HepG2 (cell line): ENCODE measurements around the gene TXNDC12. TPM values are rescaled to one million over a fixed set of nuclear protein-coding genes. Genes with fewer than 3 reads are reported as not detected.

Experiments
- CBFB ChIP-seq: sonication (generic); formaldehyde crosslinking; IDR thresholded peaks from 2 replicates; pipeline ENCODE4 v1.4.0; 2020; ENCODE audit warnings: missing genetic modification reagents
- FOXC1 ChIP-seq: sonication (generic); formaldehyde crosslinking; IDR thresholded peaks from 2 replicates; pipeline ENCODE4 v1.8.0; 2022; ENCODE audit warnings: mild to moderate bottlenecking, missing genetic modification reagents, borderline replicate concordance
- FOXO1 ChIP-seq: sonication (generic); formaldehyde crosslinking; IDR thresholded peaks from 2 replicates; pipeline ENCODE4 v1.4.0; 2020; ENCODE audit warnings: missing genetic modification reagents
- GATAD1 ChIP-seq: IDR thresholded peaks from 2 replicates; pipeline ENCODE4 v1.6.1; 2016; ENCODE audit warnings: missing genetic modification reagents, missing compliant biosample characterization
- HNRNPL ChIP-seq: fragments of 200-400 bp; formaldehyde crosslinking; IDR thresholded peaks from 2 replicates; pipeline ENCODE4 v1.6.1; 2017; ENCODE audit warnings: mild to moderate bottlenecking, low read depth, low read length
- PRMT3 ChIP-seq: sonication (generic); formaldehyde crosslinking; IDR thresholded peaks from 2 replicates; pipeline ENCODE4 v1.8.1; 2022; ENCODE audit warnings: low read depth, mild to moderate bottlenecking, moderate library complexity, missing genetic modification reagents, borderline replicate concordance
- RAD21 ChIP-seq: fragments of 450-650 bp; formaldehyde crosslinking; IDR thresholded peaks from 2 replicates; pipeline ENCODE4 v1.5.0; 2020; ENCODE audit warnings: mild to moderate bottlenecking
- RFX3 ChIP-seq: IDR thresholded peaks from 2 replicates; pipeline ENCODE4 v1.6.1; 2016; ENCODE audit warnings: missing biosample characterization, missing genetic modification reagents
- RFX5 ChIP-seq: IDR thresholded peaks from 2 replicates; pipeline ENCODE4 v1.6.1; 2011; ENCODE audit warnings: low read depth, low read length, improper control_type of control experiment
- SAP130 ChIP-seq: IDR thresholded peaks from 2 replicates; pipeline ENCODE4 v1.6.1; 2016; ENCODE audit warnings: low read depth
- SOX5 ChIP-seq: IDR thresholded peaks from 2 replicates; pipeline ENCODE4 v1.6.1; 2016; ENCODE audit warnings: borderline replicate concordance
- SPEN ChIP-seq: sonication (generic); formaldehyde crosslinking; IDR thresholded peaks from 2 replicates; pipeline ENCODE4 v1.5.1; 2020; ENCODE audit warnings: low read depth, mild to moderate bottlenecking, missing genetic modification reagents
- ZFP36L2 ChIP-seq: sonication (generic); formaldehyde crosslinking; IDR thresholded peaks from 2 replicates; pipeline ENCODE4 v1.4.0; 2020; ENCODE audit warnings: missing genetic modification reagents
- ZNF180 ChIP-seq: sonication (generic); formaldehyde crosslinking; IDR thresholded peaks from 2 replicates; pipeline ENCODE4 v1.4.0; 2020; ENCODE audit warnings: low read depth, missing genetic modification reagents, borderline replicate concordance
- ZNF205 ChIP-seq: IDR thresholded peaks from 2 replicates; pipeline ENCODE4 v1.6.1; 2018; ENCODE audit warnings: missing biosample characterization, missing genetic modification reagents
- ZNF232 ChIP-seq: sonication (generic); formaldehyde crosslinking; IDR thresholded peaks from 2 replicates; pipeline ENCODE4 v1.4.0; 2020; ENCODE audit warnings: missing genetic modification reagents, borderline replicate concordance
- ZNF569 ChIP-seq: sonication (generic); formaldehyde crosslinking; IDR thresholded peaks from 2 replicates; pipeline ENCODE4 v1.5.0; 2020; ENCODE audit warnings: mild to moderate bottlenecking, missing genetic modification reagents, moderate library complexity, borderline replicate concordance
- polyA plus RNA-seq, 8 experiments: library from polyadenylated mRNA; depleted of rRNA in 3 of 8; stranded (reverse) in 7 of 8; unstranded in 1 of 8; fragments of >200 nt; fragmentation: Illumina TruSeq in 4 of 8; extraction: Trizol in 4 of 8; gene quantifications; 2 replicates each; pipeline versions ENCODE4 v1.2.1 to v1.2.3, GENCODE V29; 2011 to 2016; ENCODE audit warnings: low read depth in 4 of 8, missing spikeins in 1 of 8, mixed read lengths in 1 of 8; ENCODE audit not compliant: insufficient read depth in 1 of 8
- total RNA-seq, 5 experiments: library from RNA; depleted of rRNA; stranded (reverse); fragments of >200 nt; fragmentation: Illumina TruSeq; extraction: Trizol; gene quantifications; 2 replicates each; pipeline ENCODE4 v1.2.3, GENCODE V29; 2016; ENCODE audit warnings: low read depth in 1 of 5
- TF ChIP-seq, protein P1 (sequence below): IDR thresholded peaks from 2 replicates; pipeline ENCODE4 v1.6.1; 2016; ENCODE audit warnings: low read depth, missing genetic modification reagents, missing compliant biosample characterization
- TF ChIP-seq, protein P2 (sequence below): sonication (generic); IDR thresholded peaks from 2 replicates; pipeline ENCODE4 v1.6.1; 2016; ENCODE audit warnings: low read depth, borderline replicate concordance
- TF ChIP-seq, protein P3 (sequence below): IDR thresholded peaks from 2 replicates; pipeline ENCODE4 v1.6.1; 2016; ENCODE audit warnings: mild to moderate bottlenecking, missing biosample characterization, missing genetic modification reagents
- TF ChIP-seq, protein P4 (sequence below), 2 experiments: sonication (generic) in 1 of 2; formaldehyde crosslinking in 1 of 2; IDR thresholded peaks; 2 replicates each; pipeline versions ENCODE4 v1.4.0 to v1.6.1; 2018 to 2020; ENCODE audit warnings: missing genetic modification reagents in 2 of 2, borderline replicate concordance in 1 of 2, low read depth in 1 of 2, mild to moderate bottlenecking in 1 of 2, missing biosample characterization in 1 of 2

The TXNDC12 gene
- total and polyA plus RNA-seq, 2 of the 13 experiments (the other 11 are each of a cell fraction or from before 2014, with no cell fraction given), result 65.6 to 67.2 TPM

DNA sequence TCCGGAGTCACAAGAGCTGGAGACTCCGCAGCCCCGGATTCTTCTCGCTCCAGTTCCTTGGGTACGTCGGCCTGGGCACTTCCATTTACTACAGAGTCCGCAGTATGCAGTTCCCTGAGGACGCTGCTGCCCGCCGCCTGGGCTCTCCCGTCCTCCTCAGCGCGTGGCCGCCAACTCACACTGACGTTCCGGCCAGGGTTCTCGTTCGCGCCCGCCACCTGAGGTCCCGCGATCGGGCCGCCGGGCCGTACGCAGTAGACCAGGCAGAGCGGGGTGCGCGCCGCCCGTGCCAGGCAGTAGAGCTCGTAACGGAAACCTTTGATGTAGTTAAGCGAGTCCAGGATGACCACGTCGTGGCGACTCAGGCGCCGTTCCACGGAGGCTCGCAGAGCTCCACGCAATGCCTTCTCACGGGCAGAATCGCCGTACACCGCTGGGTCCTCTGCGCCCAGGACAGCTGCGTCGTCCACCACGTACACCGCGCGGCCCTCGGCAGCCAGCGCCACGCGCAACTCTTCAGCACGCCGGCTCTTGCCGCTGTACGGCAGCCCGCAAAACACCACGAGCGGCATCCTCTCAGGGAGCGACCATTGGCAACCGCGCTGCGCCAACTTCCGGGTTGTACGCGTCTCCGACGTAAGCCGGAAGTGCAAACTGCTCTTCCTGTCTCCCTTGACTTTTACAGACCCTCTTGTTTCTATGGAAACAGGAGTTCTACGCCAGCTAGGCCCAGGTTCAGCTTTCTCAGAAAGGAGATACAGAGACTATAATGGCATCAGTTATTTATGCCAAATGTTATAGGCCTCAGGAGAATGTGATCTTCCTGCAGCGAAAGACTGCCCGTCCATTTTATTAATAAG is 21.6 kb downstream of the TXNDC12 start, which contains the start of gene KTI12 (continued):
- TF ChIP-seq, protein P1, sequence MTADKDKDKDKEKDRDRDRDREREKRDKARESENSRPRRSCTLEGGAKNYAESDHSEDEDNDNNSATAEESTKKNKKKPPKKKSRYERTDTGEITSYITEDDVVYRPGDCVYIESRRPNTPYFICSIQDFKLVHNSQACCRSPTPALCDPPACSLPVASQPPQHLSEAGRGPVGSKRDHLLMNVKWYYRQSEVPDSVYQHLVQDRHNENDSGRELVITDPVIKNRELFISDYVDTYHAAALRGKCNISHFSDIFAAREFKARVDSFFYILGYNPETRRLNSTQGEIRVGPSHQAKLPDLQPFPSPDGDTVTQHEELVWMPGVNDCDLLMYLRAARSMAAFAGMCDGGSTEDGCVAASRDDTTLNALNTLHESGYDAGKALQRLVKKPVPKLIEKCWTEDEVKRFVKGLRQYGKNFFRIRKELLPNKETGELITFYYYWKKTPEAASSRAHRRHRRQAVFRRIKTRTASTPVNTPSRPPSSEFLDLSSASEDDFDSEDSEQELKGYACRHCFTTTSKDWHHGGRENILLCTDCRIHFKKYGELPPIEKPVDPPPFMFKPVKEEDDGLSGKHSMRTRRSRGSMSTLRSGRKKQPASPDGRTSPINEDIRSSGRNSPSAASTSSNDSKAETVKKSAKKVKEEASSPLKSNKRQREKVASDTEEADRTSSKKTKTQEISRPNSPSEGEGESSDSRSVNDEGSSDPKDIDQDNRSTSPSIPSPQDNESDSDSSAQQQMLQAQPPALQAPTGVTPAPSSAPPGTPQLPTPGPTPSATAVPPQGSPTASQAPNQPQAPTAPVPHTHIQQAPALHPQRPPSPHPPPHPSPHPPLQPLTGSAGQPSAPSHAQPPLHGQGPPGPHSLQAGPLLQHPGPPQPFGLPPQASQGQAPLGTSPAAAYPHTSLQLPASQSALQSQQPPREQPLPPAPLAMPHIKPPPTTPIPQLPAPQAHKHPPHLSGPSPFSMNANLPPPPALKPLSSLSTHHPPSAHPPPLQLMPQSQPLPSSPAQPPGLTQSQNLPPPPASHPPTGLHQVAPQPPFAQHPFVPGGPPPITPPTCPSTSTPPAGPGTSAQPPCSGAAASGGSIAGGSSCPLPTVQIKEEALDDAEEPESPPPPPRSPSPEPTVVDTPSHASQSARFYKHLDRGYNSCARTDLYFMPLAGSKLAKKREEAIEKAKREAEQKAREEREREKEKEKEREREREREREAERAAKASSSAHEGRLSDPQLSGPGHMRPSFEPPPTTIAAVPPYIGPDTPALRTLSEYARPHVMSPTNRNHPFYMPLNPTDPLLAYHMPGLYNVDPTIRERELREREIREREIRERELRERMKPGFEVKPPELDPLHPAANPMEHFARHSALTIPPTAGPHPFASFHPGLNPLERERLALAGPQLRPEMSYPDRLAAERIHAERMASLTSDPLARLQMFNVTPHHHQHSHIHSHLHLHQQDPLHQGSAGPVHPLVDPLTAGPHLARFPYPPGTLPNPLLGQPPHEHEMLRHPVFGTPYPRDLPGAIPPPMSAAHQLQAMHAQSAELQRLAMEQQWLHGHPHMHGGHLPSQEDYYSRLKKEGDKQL (CRISPR knock-in tag), result no peak
- TF ChIP-seq ZNF569 (no peak), ZFP36L2 (CRISPR knock-in tag) (no peak), PRMT3 (CRISPR knock-in tag) (peak; percentile 46; the same call in 1 of the 2 replicates), FOXO1 (CRISPR knock-in tag) (peak; percentile 46; the same call in 1 of the 2 replicates), ZNF180 (peak; percentile 33; the same call in 1 of the 2 replicates), SOX5 (CRISPR knock-in tag) (peak; percentile 36; the same call in 1 of the 2 replicates), HNRNPL (0 out of 2 replicates have a peak, but pooled peaks have one; percentile 18), ZNF205 (CRISPR knock-in tag) (peak; percentile 66; the same call in 1 of the 2 replicates), SPEN (CRISPR knock-in tag) (peak; percentile 13; the same call in 1 of the 2 replicates), RFX5 (0 out of 2 replicates have a peak, but pooled peaks have one; percentile 16), RFX3 (CRISPR knock-in tag) (peak; percentile 80), CBFB (peak; percentile 89), RAD21 (CRISPR knock-in tag) (peak; percentile 21; the same call in 1 of the 2 replicates), ZNF232 (CRISPR knock-in tag) (peak; percentile 87), SAP130 (CRISPR knock-in tag) (peak; percentile 97), FOXC1 (CRISPR knock-in tag) (peak; percentile 76; the same call in 1 of the 2 replicates), GATAD1 (CRISPR knock-in tag) (peak; percentile 87)
- TF ChIP-seq, protein P2, sequence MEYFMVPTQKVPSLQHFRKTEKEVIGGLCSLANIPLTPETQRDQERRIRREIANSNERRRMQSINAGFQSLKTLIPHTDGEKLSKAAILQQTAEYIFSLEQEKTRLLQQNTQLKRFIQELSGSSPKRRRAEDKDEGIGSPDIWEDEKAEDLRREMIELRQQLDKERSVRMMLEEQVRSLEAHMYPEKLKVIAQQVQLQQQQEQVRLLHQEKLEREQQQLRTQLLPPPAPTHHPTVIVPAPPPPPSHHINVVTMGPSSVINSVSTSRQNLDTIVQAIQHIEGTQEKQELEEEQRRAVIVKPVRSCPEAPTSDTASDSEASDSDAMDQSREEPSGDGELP, result no peak
- TF ChIP-seq, protein P3, sequence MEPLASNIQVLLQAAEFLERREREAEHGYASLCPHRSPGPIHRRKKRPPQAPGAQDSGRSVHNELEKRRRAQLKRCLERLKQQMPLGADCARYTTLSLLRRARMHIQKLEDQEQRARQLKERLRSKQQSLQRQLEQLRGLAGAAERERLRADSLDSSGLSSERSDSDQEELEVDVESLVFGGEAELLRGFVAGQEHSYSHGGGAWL (CRISPR knock-in tag), result peak; percentile 79
- TF ChIP-seq, protein P4, sequence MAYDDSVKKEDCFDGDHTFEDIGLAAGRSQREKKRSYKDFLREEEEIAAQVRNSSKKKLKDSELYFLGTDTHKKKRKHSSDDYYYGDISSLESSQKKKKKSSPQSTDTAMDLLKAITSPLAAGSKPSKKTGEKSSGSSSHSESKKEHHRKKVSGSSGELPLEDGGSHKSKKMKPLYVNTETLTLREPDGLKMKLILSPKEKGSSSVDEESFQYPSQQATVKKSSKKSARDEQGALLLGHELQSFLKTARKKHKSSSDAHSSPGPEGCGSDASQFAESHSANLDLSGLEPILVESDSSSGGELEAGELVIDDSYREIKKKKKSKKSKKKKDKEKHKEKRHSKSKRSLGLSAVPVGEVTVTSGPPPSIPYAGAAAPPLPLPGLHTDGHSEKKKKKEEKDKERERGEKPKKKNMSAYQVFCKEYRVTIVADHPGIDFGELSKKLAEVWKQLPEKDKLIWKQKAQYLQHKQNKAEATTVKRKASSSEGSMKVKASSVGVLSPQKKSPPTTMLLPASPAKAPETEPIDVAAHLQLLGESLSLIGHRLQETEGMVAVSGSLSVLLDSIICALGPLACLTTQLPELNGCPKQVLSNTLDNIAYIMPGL (CRISPR knock-in tag; IDR thresholded peaks at IDR 0.05; ENCODE audit: borderline replicate concordance in 1 of 2, low read depth in 1 of 2), result peak; percentile 15 to 38; a peak in 1 of 4 replicates
